HG03342 (cell line): ENCODE results near the gene RAI14.

Source experiments
- ATAC-seq: cut with Tn5 transposase; IDR thresholded peaks from one replicate; pipeline ENCODE4 v1.9.1; 2021; ENCODE audit warnings: mild to moderate bottlenecking, moderate library complexity; ENCODE audit not compliant: unreplicated experiment

The RAI14 gene

GRCh38 chr5:34674187-34674586, 18.1 kb downstream of the RAI14 start:
- no peak for ATAC-seq

- no peak for ATAC-seq
These were observed 19.7 kb downstream of the RAI14 start for GRCh38 chr5:34675857-34676256.

GRCh38 chr5:34676416-34676815, 20.3 kb downstream of the RAI14 start:
- no peak for ATAC-seq

DNA sequence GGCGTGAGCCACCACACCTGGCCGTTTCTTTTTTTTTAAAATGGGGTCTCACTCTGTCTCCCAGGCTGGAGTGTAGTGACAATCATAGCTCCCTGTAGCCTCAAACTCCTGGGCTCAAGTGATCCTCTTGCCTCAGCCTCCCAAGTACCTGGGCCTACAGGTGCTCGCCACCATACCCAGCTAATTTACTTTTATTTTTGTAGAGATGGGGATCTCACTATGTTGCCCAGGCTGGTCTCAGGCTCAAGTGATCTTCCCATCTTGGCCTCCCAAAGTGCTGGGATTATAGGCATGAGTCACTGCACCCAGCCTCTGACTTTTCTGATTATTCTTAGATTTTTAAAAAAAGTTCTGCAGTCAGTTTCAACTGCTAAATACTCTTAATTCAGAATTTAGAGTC, 21.3 kb downstream of the RAI14 start:
- no peak for ATAC-seq

DNA sequence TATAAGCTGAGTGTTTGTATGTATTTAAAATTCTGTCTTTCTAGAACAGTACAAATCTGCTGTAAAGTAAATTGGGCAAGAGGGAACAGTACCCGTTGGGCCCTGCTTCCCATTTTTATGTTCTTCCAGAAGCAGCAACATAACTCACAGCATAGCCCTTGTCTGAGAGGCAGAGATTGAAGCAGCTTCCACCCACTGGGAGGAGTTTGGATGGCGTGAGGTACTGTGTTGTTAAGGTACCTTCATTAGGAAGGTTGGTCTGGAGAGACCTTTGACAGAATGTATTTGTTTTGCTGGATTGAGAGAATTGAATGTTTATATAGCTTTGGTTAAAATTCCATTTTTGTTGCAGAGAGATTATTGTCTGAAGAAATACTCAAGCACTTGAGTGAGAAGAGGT, 24.8 kb downstream of the RAI14 start:
- ATAC-seq, result no peak

- ATAC-seq, result no peak
These were observed 26.9 kb downstream of the RAI14 start for GRCh38 chr5:34682926-34683623.

GRCh38 chr5:34684281-34684979, 28.3 kb downstream of the RAI14 start:
- ATAC-seq, result no peak

DNA sequence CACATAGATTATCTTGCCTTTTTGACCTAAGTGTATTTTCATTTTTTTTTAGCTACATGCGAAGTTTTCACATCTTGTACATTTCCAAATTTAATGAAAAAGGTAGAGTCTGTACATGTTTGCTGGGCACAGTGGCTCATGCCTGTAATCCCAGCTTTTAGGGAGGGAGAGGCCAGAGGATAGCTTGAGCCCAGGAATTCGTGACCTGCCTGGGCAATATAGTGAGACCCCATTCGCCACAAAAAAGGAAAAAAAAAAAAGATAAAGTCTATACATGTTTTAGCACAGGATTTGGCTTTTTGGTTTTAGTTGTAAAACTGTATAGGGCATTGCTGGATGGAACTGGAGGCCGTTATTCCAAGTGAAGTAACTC, 28.8 kb downstream of the RAI14 start:
- ATAC-seq, result no peak

DNA sequence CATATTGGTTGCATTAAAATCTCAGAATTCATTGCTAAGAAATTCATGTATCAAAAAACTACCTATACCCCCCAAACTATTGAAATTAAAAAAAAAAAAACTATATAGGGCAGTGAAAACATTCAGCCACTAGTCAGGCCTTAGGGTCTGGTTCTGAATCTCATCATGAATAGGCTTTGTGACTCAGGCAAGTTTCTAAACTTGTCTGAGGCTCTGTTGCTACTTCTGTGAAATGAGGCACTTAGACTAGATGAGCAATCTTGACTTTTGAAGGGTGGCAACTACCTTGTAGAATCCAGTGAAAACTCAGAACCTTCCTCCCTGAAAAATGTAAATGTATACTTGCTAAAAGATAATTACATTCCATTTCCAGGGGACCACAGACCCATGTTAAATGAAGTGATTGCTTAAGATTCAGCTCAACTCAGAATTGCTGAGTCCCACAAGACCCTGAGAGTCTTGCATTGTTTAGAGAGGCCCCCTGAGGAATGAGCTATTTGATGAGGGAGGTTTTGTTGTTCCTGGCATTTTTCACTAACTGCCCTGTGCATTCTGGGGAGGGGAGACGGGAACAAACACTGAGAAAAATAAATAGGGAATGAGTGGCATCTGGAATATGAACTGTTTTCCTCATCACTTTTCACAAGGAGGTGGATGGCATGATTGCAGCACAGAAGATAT, 29.5 kb downstream of the RAI14 start:
- ATAC-seq, result no peak

DNA sequence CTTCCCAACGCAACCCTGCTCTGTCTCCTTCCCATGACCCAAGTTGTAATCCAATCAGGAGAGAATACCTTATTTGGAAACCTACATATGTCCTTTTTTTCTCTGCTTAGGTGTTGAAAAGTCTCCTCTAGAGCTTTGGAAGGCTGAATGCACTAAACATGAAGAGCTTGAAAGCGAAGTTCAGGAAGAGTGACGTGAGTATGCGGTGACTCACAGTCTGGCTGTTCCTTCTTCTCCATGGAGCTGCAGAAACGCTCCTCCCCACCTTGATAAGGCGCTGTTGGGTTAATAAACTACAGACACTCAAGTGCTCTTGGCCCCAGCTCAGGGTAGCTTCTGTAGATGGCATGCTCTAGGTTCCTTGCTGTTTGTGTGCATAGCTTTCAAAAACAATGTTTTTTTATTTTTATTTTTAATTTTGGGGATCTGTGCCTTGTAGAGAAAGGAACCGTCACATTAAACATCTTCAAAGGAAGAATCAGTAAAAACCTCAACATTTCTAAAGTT, 30.7 kb downstream of the RAI14 start:
- ATAC-seq, result no peak

GRCh38 chr5:34687269-34688011, 31.3 kb downstream of the RAI14 start:
- no peak for ATAC-seq

DNA sequence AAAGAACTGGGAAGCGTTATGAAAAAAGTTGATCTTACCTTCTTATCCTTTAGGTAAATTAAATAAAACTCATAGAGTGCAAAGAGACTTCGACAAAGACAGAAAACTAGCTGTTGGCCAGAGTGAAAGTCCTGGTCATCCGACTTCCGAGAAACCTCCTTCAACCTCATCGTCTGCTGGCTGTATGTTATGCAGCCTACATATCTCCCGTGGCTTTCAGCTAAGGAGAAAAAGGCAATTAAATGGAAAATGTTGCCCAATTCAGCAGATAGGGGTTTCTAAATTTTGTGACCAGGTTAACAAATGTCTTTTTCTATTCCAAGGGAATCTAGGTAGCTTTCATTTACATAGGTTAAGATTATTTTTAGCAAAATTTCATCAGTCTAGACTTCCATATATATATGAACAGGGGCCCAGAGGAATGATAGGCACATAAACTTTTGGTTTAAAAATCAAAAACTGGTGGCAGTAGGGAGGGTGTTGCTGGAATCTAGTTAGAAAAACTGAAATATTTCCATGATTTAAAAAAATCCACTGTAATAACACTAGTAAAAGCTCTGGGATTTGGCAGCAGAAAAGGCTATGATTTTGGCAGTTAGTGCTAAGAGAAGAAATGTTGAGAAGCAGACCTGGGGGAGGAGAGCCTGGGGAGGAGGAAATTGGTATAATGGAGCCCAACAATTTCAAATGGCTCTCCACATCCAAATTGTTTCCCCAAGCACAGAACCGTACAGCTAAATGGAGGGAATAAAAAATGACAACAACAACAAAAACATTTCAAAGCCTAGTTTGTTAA, 32.1 kb downstream of the RAI14 start:
- no peak for ATAC-seq

DNA sequence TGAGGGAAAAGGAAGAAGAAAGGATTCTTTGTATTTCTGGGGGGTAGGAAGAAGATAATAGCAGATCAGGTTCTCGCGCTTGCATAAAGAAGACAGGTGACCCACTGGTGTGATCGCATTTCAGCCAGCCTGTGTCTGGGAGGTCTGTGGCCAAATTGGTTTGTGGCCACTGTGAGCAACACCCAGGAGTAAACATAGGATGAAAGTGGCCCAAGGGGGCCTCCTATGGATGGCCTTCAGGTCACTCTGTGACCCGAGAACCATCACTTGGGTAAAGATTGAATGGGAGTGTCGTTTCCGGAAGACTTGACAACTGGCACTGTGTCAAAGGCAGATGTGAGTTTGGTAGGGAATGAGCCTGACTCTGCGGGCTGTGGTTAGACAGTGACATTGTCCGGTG, 34.2 kb downstream of the RAI14 start:
- no peak for ATAC-seq

GRCh38 chr5:34690898-34691297, 34.8 kb downstream of the RAI14 start:
- ATAC-seq, result no peak

DNA sequence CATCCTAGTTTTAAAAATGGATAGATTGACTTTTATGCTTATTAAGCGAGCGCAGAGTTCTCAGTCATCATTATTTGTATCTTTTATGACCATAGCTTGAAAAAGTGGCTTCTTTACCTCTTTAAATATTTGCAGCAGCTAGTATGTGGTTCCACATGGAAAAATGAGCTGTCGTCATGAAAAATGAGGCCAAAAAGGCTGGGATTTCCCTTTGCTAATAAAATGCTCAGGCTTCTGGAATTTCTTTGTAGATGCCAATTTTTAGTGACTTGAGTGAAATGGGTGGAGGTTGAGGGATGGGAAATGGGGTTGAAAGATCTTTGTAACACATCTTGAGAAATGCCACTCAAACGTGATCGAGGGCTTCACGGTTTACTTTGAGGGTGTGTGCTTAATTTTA, 35.2 kb downstream of the RAI14 start:
- no peak for ATAC-seq

DNA sequence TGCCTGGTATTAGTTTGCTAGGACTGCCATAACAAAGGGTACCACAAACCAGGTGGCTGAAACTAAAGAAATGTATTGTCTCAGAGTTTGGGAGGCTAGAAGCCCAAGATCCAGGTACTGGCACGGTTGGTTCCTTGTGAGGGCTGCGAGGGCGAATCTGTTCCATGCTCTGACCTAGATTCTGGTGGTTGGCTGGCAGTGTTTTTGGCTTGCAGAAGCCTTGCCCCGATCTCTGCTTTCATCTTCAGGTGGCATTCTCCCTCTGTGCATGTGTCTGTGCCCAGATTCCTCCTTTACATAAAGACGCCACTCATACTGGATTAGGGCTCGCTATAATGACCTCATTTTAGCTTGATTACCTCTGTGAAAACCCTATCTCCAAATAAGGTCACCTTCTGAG, 36.7 kb downstream of the RAI14 start:
- ATAC-seq, result no peak

DNA sequence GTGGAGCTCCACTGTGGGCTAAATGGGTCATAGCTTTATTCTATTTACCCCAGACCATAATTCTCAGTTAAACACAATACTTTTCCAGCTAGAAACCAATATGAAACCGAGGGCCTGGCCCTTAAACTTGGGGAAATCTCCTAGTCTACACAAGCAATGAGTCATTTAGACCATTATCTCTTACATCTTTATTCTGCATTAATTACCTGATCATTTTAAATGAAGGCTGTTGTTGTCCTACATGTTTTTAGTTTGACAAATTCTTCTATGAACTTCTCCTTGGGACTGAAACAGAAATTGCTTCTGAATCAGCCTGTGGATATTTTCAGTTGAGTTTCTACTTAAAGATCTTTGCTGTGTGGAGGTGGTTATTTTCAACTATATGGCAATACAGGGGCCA, 37.9 kb downstream of the RAI14 start:
- no peak for ATAC-seq

GRCh38 chr5:34694685-34695084, 38.6 kb downstream of the RAI14 start:
- no peak for ATAC-seq

DNA sequence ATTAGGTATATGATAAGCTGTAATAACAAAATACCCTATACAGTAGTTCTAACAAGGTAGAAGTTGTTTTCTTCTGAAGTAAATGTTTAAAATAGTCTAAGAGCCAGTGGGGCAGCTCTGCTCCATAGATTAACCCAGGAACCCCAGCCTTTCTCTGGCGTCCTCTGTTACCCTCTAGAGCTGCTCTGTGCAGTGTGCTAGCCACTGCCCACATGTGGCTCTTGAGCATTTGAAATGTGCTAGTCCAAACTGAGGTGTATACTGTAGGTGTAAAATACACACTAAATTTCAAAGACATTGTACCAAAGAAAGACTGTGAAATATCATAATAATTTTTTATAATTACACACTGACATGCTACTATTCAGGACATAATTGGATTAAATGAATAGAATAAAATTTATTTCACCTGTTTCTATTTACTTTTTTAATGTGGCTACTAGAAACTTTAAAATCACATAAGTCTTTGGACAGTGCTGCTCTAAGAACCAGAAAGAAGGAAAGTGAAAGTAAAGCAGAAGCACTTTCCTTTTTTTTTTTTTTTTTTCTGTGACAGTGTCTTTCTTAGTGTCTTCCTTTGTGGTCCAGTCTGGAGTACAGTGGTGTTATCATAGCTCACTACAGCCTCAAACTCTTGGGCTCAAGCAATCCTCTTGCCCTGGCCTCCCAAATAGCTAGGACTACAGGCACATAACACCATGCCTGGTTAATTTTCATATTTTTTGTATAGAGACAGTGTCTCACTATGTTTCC, 39.3 kb downstream of the RAI14 start:
- ATAC-seq, result peak; percentile 57
